Stimulated activated naive B cell treated with anti-CD40 and anti-IgM and Interleukin-4, amounts not matched to agents 10 μg/mL and 1 μg/mL and 100 μg/mL, for 72 hours (primary cell): ENCODE data around the gene TMEM244.
"Not testable (repeated sequence)": the region's sequence is repeated elsewhere in the genome, so short reads cannot be mapped to it uniquely, and the experiment has no call there.

Experiments
- ATAC-seq, 2 donors: fragments of 150-1000 bp; cut with Tn5 transposase; replicated peaks; 2 replicates each; pipeline ENCODE4 v1.10.0; 2021; ENCODE audit warnings: moderate library complexity in 1 of 2
- DNase-seq: peaks from one replicate; pipeline ENCODE4 v3.0.0; 2021
- H3K27ac Mint-ChIP-seq: one replicate; pipeline ENCODE4 v1.8.0; 2022; ENCODE audit warnings: mild to moderate bottlenecking, mixed read lengths
- H3K27me3 Mint-ChIP-seq, 2 donors: one replicate each; pipeline ENCODE4 v1.8.0; 2022; ENCODE audit warnings: mixed read lengths in 2 of 2
- H3K36me3 Mint-ChIP-seq, 2 donors: one replicate each; pipeline ENCODE4 v1.8.0; 2022; ENCODE audit warnings: mixed read lengths in 2 of 2, mild to moderate bottlenecking in 1 of 2
- H3K4me1 Mint-ChIP-seq, 2 donors: one replicate each; pipeline ENCODE4 v1.8.0; 2022; ENCODE audit warnings: mixed read lengths in 2 of 2, mild to moderate bottlenecking in 1 of 2
- H3K4me3 Mint-ChIP-seq, 2 donors: one replicate each; pipeline ENCODE4 v1.8.0; 2022; ENCODE audit warnings: mild to moderate bottlenecking in 2 of 2, mixed read lengths in 2 of 2, moderate library complexity in 1 of 2
- H3K9me3 Mint-ChIP-seq, 2 donors: one replicate each; pipeline ENCODE4 v1.8.0; 2022; ENCODE audit warnings: mixed read lengths in 2 of 2, mild to moderate bottlenecking in 1 of 2

Gene TMEM244

DNA sequence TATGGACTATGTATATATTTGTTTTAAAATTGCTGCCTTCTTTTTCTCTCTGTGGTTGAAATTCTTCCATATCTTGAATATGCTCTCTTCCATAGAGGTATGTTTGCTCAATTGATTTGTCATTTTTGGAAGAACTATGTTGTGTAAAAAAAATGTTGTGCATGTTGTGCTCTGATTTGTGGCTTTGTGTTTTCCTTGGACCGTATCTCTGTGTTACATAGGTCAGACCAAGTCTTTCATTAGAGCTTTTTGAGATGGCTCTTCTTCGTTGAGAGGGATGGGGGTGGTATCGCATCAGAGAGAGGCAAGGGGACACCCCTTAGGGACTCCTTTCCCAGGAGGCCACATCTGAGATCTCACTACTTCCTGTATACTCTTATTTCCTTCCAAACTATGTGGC is 43.8 kb downstream of the TMEM244 start:
- H3K27me3 Mint-ChIP-seq, result peaks cover 0 to 13% of the 10 kb centered on the region in 2 donors
- DNase-seq, result no peak
- H3K4me1 Mint-ChIP-seq, result peaks cover 0 to 3% of the 10 kb centered on the region in 2 donors
- no peak overlapping the region for H3K27ac Mint-ChIP-seq
- no peaks in the 10 kb centered on the region for H3K36me3 Mint-ChIP-seq
- no peaks in the 10 kb centered on the region for H3K9me3 Mint-ChIP-seq
- ATAC-seq, result no peak
- no peak overlapping the region for H3K4me3 Mint-ChIP-seq

DNA sequence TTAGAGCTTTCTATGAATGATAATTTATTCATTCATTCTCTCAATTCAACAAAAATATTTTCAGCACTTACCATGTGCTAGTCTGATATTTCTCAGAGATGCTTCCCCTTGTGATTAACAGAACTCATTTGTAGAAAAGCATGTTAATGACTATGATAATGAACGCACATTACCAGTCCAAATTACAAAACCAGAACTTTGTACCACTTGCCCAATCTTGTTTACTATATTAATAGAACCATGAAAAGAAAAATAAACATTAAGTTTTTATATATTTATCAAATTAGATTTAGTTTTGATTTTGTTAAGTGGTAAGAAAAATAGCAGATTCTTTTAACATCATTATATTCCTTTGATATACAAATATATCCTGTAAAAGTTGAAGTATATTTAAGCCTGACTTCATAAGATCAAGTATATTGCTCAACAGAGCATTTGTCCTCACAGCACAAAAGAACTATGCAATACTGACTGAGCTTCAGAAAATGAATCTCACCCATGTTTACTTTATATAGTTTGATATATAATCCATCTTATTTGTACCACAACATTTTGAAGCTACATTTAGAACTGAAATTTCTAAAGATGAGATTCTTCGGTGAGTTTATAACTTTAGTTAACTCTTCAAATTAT is 48.9 kb downstream of the TMEM244 start:
- H3K27me3 Mint-ChIP-seq, result peaks cover 0 to 14% of the 10 kb centered on the region in 2 donors
- H3K27ac Mint-ChIP-seq, result no peak overlapping the region
- DNase-seq, result no peak
- no peak overlapping the region for H3K4me3 Mint-ChIP-seq
- no peaks in the 10 kb centered on the region for H3K9me3 Mint-ChIP-seq
- no peak for ATAC-seq
- H3K36me3 Mint-ChIP-seq, result peaks cover 0 to 3% of the 10 kb centered on the region in 2 donors
- peaks cover 0 to under 1% of the 10 kb centered on the region in 2 donors for H3K4me1 Mint-ChIP-seq

DNA sequence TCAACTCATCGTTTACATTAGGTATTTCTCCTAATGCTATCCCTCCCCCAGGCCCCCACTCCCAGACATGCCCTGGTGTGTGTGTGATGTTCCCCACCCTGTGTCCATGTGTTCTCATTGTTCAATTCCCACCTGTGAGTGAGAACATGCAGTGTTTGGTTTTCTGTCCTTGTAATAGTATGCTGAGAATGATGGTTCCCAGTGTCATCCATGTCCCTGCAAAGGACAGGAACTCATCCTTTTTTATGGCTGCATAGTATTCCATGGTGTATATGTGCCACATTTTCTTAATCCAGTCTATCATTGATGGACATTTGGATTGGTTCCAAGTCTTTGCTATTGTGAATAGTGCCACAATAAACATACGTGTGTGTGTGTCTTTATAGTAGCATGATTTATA is 54.0 kb downstream of the TMEM244 start:
- not testable (repeated sequence) for H3K4me1 Mint-ChIP-seq, H3K4me3 Mint-ChIP-seq, H3K27ac Mint-ChIP-seq, ATAC-seq, H3K36me3 Mint-ChIP-seq, DNase-seq
- Mint-ChIP-seq H3K27me3 (peaks cover 0 to 15% of the 10 kb centered on the region in 2 donors), H3K9me3 (peaks cover 10 to 12% of the 10 kb centered on the region in 2 donors)

DNA sequence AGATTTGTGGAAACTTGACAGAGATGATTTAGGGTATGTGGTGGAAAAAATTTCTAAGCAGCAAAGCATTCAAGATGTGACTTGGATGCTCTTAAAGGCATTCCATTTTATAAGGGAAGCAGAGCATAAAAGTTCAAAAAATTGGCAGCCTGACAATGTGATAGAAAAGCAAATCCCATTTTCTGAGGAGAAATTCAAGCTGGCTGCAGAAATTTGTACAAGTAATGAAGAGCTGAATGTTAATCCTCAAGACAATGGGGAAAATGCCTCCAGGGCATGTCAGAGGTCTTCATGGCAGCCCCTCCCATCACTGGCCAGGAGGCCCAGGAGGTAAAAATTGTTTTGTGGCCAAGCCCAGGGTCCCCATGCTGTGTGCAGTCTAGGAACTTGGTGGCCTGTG is 58.2 kb downstream of the TMEM244 start:
- ATAC-seq, H3K4me3 Mint-ChIP-seq, H3K27ac Mint-ChIP-seq, H3K27me3 Mint-ChIP-seq, DNase-seq, H3K36me3 Mint-ChIP-seq, H3K4me1 Mint-ChIP-seq: not testable (repeated sequence)
- peaks cover 10 to 12% of the 10 kb centered on the region in 2 donors for H3K9me3 Mint-ChIP-seq

DNA sequence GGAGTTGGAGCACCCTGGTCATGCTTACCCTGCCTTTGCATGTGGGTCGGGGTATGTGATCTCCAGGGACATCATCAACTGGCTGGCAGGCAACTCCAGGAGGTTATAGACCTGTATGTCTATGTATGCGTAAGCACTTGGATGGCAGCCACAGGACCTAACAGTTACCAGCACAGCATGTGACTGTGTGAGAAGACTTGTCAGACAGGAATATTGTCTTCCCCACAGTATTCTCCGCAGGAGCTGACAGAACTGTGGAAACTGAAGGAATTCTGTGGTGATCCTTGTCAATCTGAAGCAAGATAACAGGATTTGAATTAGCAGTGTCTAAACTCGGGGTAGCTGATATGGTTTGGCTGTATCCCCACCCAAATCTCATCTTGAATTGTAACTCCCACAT is 59.2 kb downstream of the TMEM244 start:
- no peak for DNase-seq

DNA sequence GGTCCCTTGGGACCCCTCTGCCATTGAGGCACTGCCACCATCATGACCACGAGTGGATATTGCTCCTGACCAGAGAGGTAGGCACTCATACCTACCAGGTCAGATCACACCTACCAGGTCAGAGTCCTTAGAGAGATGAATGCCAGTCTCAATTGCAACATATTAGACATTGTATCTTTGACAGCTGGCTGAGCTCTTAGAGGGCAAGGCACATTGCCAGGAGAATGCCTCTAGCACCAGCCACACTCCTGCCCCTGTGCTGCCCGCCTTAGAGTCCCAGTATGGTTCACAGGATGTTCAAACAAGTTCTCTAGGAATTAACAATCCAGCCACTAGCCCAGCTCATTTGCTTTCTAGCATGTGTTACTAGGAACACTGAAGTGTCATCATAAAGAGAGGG is 65.9 kb downstream of the TMEM244 start:
- ATAC-seq (no peak), DNase-seq (no peak)
- no peaks in the 10 kb centered on the region for H3K9me3 Mint-ChIP-seq
- no peak overlapping the region for H3K27ac Mint-ChIP-seq
- peaks cover 9 to 14% of the 10 kb centered on the region in 2 donors for H3K27me3 Mint-ChIP-seq
- peaks cover 2 to 5% of the 10 kb centered on the region in 2 donors for H3K4me1 Mint-ChIP-seq
- no peaks in the 10 kb centered on the region for H3K36me3 Mint-ChIP-seq
- H3K4me3 Mint-ChIP-seq, result no peak overlapping the region

More for the DNA sequence above, 59.2 kb downstream of the TMEM244 start:
- no peaks in the 10 kb centered on the region for H3K4me1 Mint-ChIP-seq
- H3K36me3 Mint-ChIP-seq, result no peaks in the 10 kb centered on the region
- no peak for ATAC-seq
- H3K4me3 Mint-ChIP-seq, result no peak overlapping the region
- no peak overlapping the region for H3K27ac Mint-ChIP-seq
- H3K27me3 Mint-ChIP-seq, result peaks cover 0 to 7% of the 10 kb centered on the region in 2 donors
- peaks cover 10 to 12% of the 10 kb centered on the region in 2 donors for H3K9me3 Mint-ChIP-seq

DNA sequence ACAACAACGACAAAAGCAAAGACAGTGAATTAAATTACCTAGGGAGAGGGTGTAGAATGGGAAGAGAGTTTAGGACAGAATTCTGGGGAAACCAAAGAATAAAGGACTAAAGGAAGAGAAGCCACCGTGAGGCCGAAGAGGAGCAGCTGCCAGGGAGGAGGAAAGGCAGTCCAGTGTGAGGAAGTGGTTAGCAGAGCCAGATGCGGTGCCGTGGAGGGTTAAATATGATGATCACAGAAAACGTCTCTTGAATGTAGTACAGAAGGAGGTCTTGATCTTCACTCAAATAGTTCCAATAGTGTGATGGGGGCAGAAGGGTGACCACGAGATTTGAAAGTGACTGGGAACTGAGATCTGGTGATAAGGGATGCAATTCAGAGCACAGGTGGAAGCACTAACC is 67.7 kb downstream of the TMEM244 start:
- DNase-seq, result no peak
- Mint-ChIP-seq H3K36me3 (no peaks in the 10 kb centered on the region), H3K4me3 (no peak overlapping the region), H3K27ac (no peak overlapping the region), H3K27me3 (peaks cover 9 to 14% of the 10 kb centered on the region in 2 donors), H3K9me3 (no peaks in the 10 kb centered on the region), H3K4me1 (peaks cover 2 to 5% of the 10 kb centered on the region in 2 donors)
- no peak for ATAC-seq

DNA sequence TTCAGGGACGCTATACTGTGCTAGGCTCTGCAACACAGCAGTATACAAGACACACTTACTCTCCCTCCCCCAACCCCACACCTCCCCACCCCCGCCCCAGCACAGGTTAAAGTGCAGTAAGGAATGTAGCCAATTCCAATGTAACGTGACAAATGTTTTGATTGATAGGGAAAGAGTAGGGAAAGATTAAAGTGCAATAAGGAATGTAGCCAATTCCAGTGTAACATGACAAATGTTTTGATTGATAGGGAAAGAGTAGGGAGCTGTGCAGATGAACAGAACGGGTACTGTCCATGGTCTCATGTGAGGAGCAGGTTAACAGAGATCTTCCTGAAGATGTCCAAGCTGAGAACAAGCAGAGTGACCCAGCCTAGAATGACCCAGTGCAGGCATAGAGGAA is 69.1 kb downstream of the TMEM244 start:
- H3K27ac Mint-ChIP-seq, result no peak overlapping the region
- ATAC-seq, result no peak
- H3K9me3 Mint-ChIP-seq, result no peaks in the 10 kb centered on the region
- H3K4me3 Mint-ChIP-seq, result no peak overlapping the region
- H3K4me1 Mint-ChIP-seq, result peaks cover 2 to 5% of the 10 kb centered on the region in 2 donors
- H3K36me3 Mint-ChIP-seq, result no peaks in the 10 kb centered on the region
- H3K27me3 Mint-ChIP-seq, result peaks cover 9 to 14% of the 10 kb centered on the region in 2 donors
- DNase-seq, result no peak

DNA sequence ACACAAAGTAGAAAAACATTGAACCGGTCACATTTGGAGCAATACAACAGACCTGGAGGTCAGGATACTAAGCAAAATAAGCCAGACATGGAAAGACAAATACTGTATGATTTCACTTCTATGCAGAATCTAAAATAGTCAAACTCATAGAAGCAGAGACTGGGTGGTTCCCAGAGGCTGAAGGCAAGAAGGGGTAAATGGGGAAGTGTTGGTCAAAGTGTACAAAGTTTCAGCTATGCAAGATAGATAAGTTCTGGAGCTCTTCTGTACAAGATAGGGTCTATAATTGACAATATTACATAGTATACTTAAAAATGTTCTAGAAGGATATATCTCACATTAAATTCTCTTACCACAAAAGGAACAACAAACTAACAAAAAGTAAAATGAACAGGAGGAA is 70.3 kb downstream of the TMEM244 start:
- H3K4me1 Mint-ChIP-seq, result peaks cover 2 to 5% of the 10 kb centered on the region in 2 donors
- ATAC-seq (no peak), DNase-seq (no peak)
- no peaks in the 10 kb centered on the region for H3K9me3 Mint-ChIP-seq
- no peak overlapping the region for H3K4me3 Mint-ChIP-seq
- H3K36me3 Mint-ChIP-seq, result no peaks in the 10 kb centered on the region
- no peak overlapping the region for H3K27ac Mint-ChIP-seq
- H3K27me3 Mint-ChIP-seq, result peaks cover 9 to 14% of the 10 kb centered on the region in 2 donors

DNA sequence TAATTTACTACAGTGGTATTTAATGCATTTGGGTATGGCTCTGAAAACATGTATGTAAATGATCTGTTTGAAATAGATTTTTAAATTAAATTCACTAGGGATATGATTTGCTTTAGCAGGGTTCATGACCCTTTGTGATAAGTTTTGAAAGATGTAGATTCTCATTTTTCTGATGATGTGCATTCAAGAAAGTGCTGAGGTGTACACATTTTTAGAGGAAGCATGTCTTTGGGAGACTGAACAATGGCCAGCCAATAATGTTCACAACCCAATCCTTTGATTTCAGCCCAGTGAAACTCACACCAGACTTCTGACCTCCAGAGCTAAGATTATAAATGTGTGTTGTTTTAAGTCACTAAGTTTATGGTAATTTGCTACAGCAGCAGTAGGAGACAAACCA is 71.1 kb downstream of the TMEM244 start:
- H3K9me3 Mint-ChIP-seq, result no peaks in the 10 kb centered on the region
- H3K4me3 Mint-ChIP-seq, result no peak overlapping the region
- no peak overlapping the region for H3K27ac Mint-ChIP-seq
- no peak for DNase-seq
- no peak for ATAC-seq
- no peaks in the 10 kb centered on the region for H3K36me3 Mint-ChIP-seq
- peaks cover 2 to 5% of the 10 kb centered on the region in 2 donors for H3K4me1 Mint-ChIP-seq
- peaks cover 9 to 17% of the 10 kb centered on the region in 2 donors for H3K27me3 Mint-ChIP-seq

DNA sequence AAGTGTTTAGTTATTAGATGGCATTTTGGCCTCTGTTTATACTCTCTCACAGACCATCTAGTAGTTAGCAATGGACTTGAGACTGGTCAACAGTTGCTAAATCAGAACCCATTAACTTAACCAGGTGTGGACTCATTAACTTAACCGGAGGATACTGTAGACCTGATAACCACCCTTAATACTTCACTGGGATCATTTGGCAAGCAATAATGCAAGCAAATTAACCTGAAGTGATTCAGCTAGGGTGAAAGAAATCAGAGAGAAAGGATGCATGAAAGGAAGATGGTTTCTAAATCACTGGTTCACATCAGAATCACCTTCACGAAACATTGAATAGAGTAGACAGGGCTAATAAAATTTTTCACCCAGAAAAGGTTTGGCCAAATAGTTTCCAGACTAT is 73.3 kb downstream of the TMEM244 start:
- no peak for DNase-seq
- no peaks in the 10 kb centered on the region for H3K36me3 Mint-ChIP-seq
- no peak for ATAC-seq
- H3K4me1 Mint-ChIP-seq, result no peaks in the 10 kb centered on the region
- peaks cover 5 to 16% of the 10 kb centered on the region in 2 donors for H3K27me3 Mint-ChIP-seq
- no peak overlapping the region for H3K27ac Mint-ChIP-seq
- H3K9me3 Mint-ChIP-seq, result no peaks in the 10 kb centered on the region
- no peak overlapping the region for H3K4me3 Mint-ChIP-seq

DNA sequence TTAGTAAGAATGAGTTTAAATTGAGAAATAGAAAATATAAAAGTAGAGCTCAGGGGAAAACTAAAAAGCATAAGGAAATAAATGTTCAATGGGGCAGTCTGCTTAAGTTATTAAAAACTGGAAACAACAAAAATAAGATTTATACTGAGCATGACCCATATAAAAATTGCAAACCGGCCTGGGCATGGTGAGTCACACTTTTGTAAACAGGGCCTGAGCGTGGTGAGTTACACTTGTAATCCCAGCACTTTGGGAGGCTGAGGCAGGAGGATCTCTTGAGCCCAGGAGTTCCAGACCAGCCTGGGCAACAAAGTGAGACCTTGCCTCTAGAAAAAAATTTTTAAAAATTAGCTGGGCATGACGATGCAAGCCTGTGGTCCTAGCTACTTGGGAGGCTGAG is 74.6 kb downstream of the TMEM244 start:
- H3K4me1 Mint-ChIP-seq, result no peaks in the 10 kb centered on the region
- no peaks in the 10 kb centered on the region for H3K36me3 Mint-ChIP-seq
- no peak overlapping the region for H3K27ac Mint-ChIP-seq
- DNase-seq (no peak), ATAC-seq (no peak)
- peaks cover 9 to 16% of the 10 kb centered on the region in 2 donors for H3K27me3 Mint-ChIP-seq
- no peak overlapping the region for H3K4me3 Mint-ChIP-seq
- H3K9me3 Mint-ChIP-seq, result no peaks in the 10 kb centered on the region

DNA sequence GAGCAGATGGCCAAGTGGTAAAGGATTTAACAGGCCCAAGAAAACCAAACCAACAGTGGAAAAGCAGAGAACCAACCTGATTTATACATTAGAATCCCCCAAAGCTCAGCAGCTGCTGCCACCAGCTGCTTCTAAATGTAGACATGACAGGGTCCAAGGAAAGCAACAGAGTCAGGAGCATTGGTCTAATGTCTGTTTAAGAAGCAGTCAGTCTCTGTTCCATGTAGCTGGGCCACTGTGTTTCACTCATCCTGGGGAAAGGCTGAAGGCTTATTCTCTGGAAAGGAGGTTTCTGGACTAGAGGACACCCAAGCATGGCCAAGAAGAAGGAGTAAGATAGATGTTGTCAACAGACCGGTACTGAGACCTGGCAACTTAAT is 75.4 kb downstream of the TMEM244 start:
- Mint-ChIP-seq H3K27ac (no peak overlapping the region), H3K4me1 (no peaks in the 10 kb centered on the region), H3K4me3 (no peak overlapping the region), H3K9me3 (no peaks in the 10 kb centered on the region), H3K36me3 (no peaks in the 10 kb centered on the region), H3K27me3 (peaks cover 9 to 16% of the 10 kb centered on the region in 2 donors)
- ATAC-seq, result no peak
- DNase-seq, result no peak

DNA sequence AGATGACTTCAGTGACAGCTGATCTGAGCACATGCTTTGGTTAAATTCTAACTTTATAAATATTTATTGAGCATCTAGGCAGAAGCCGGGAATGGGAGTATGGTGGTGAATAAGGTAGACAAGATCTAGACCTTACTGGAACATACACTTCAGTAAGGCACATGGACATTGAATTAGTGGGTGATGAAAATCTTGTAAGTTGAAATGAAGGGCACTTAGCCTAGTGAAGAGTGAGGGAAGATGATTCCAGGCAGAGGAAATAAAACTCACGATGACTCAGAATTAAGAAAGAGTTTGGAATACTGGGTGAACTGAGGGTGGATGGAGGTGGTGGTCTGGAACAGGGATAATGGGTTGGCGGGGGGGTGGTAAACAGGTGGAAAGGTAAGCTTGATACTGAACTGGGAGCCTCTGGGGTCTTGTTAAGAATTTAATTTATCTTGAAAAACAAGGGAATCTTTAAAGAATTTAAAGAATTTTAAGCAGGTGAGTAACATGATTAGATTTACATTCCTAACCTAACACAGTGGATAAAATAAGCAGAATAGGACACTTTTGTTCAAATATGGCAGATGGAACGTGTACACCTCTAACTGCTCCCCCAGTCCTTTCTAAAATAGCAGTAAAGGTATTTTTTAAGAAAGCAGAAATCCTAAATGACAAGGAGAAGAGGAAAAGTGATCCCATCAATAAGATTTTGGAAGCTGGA is 75.9 kb downstream of the TMEM244 start:
- no peak overlapping the region for H3K27ac Mint-ChIP-seq
- no peaks in the 10 kb centered on the region for H3K9me3 Mint-ChIP-seq
- H3K27me3 Mint-ChIP-seq, result peaks cover 9 to 16% of the 10 kb centered on the region in 2 donors
- H3K36me3 Mint-ChIP-seq, result no peaks in the 10 kb centered on the region
- no peak overlapping the region for H3K4me3 Mint-ChIP-seq
- DNase-seq, result no peak
- ATAC-seq, result no peak
- H3K4me1 Mint-ChIP-seq, result no peaks in the 10 kb centered on the region
